Tibial artery (tissue), 4 donors: ENCODE results near the gene SRSF12.

Experiments
- DNase-seq, 2 donors: peaks; one replicate each; pipeline ENCODE4 v3.0.0-alpha.2; 2019
- H3K27ac ChIP-seq, 2 donors: fragments of 200-600 bp; sonication (generic) in 1 of 2; 1 replicate in 1 of 2; 2 replicates in 1 of 2; pipeline ENCODE4 v1.5.1; 2018 to 2019; ENCODE audit warnings: mild to moderate bottlenecking in 1 of 2
- H3K27me3 ChIP-seq, 2 donors: fragments of 200-600 bp; sonication (generic) in 1 of 2; one replicate each; pipeline versions ENCODE4 v1.5.1 to v1.6.0; 2016 to 2019
- H3K36me3 ChIP-seq, 3 donors: fragments of 200-600 bp; sonication (generic) in 2 of 3; one replicate each; pipeline ENCODE4 v1.5.1; 2016 to 2019; ENCODE audit warnings: mild to moderate bottlenecking in 2 of 3
- H3K4me1 ChIP-seq, 4 donors: fragments of 200-600 bp; sonication (generic) in 2 of 4; 1 replicate in 3 of 4; 2 replicates in 1 of 4; pipeline ENCODE4 v1.5.1; 2016 to 2019
- H3K4me3 ChIP-seq, 2 donors: fragments of 200-600 bp; sonication (generic) in 1 of 2; 1 replicate in 1 of 2; 2 replicates in 1 of 2; pipeline ENCODE4 v1.5.1; 2018 to 2019; ENCODE audit warnings: mild to moderate bottlenecking in 2 of 2
- H3K9me3 ChIP-seq, 3 donors: fragments of 200-600 bp; sonication (generic) in 1 of 3; one replicate each; pipeline ENCODE4 v1.5.1; 2016 to 2019
- CTCF ChIP-seq, 2 experiments: fragments of 200-600 bp in 1 of 2; fragments of 450-650 bp in 1 of 2; IDR thresholded peaks; one replicate each; pipeline ENCODE4 v1.5.1; 2017 to 2019; ENCODE audit warnings: antibody characterized with exemption in 2 of 2, mild to moderate bottlenecking in 1 of 2, moderate library complexity in 1 of 2
- intact Hi-C: fragments of 100-400 bp; cut with DNase I; formaldehyde crosslinking; loops from one replicate; pipeline ENCODE4 v1.15.0; 2023; ENCODE audit warnings: low total_unique reads

SRSF12 gene

GRCh38 chr6:89079511-89080234 lies 38.2 kb downstream of the SRSF12 start:
- H3K36me3 ChIP-seq = peaks cover 12 to 22% (median 16%) of the 10 kb centered on the region in 3 donors

GRCh38 chr6:89073840-89074239 lies 44.0 kb downstream of the SRSF12 start:
- Histone ChIP-seq H3K27ac (no peak overlapping the region), H3K4me3 (no peak overlapping the region)
- intact Hi-C loops = no loop called here

More at GRCh38 chr6:89079511-89080234, 38.2 kb downstream of the SRSF12 start:
- Histone ChIP-seq H3K27ac (peak overlapping the region; percentile 99 to 100), H3K4me1 (peaks cover 0 to 24% (median 11%) of the 10 kb centered on the region in 4 donors), H3K27me3 (no peaks in the 10 kb centered on the region), H3K9me3 (no peaks in the 10 kb centered on the region), H3K4me3 (peak overlapping the region; percentile 90 to 99)
- no peak for TF ChIP-seq CTCF (IDR thresholded peaks at IDR 0.05)
- peak; percentile 58 to 72 for DNase-seq
- intact Hi-C loops = loop anchor here (2.0 to 5.0 kb wide), 3 partner anchors 45 to 97 kb away; no protein-coding TSS in a partner anchor

GRCh38 chr6:89073014-89073620 lies 44.8 kb downstream of the SRSF12 start:
- Histone ChIP-seq H3K27ac (no peak overlapping the region), H3K4me3 (no peak overlapping the region)

More at GRCh38 chr6:89073840-89074239, 44.0 kb downstream of the SRSF12 start:
- Histone ChIP-seq H3K9me3 (no peaks in the 10 kb centered on the region), H3K4me1 (peaks cover 0 to 3% (median 2%) of the 10 kb centered on the region in 4 donors), H3K36me3 (no peaks in the 10 kb centered on the region), H3K27me3 (no peaks in the 10 kb centered on the region)
- no peak for DNase-seq
- no peak for TF ChIP-seq CTCF (IDR thresholded peaks at IDR 0.05)

GRCh38 chr6:89071036-89071435 lies 46.8 kb downstream of the SRSF12 start:
- TF ChIP-seq CTCF (IDR thresholded peaks at IDR 0.05) = no peak
- H3K4me1 ChIP-seq = no peaks in the 10 kb centered on the region
- no peaks in the 10 kb centered on the region for H3K27me3 ChIP-seq
- DNase-seq = no peak
- H3K4me3 ChIP-seq = no peak overlapping the region
- H3K27ac ChIP-seq = no peak overlapping the region
- H3K9me3 ChIP-seq = no peaks in the 10 kb centered on the region
- intact Hi-C loops = no loop called here
- no peaks in the 10 kb centered on the region for H3K36me3 ChIP-seq

More at GRCh38 chr6:89073014-89073620, 44.8 kb downstream of the SRSF12 start:
- no peaks in the 10 kb centered on the region for H3K27me3 ChIP-seq
- DNase-seq = no peak
- H3K4me1 ChIP-seq = no peaks in the 10 kb centered on the region
- TF ChIP-seq CTCF (IDR thresholded peaks at IDR 0.05) = no peak
- no peaks in the 10 kb centered on the region for H3K36me3 ChIP-seq
- intact Hi-C loops = no loop called here
- no peaks in the 10 kb centered on the region for H3K9me3 ChIP-seq

- no peaks in the 10 kb centered on the region for H3K4me1 ChIP-seq
- no peak overlapping the region for H3K27ac ChIP-seq
- H3K4me3 ChIP-seq = no peak overlapping the region
- no peaks in the 10 kb centered on the region for H3K27me3 ChIP-seq
- no peaks in the 10 kb centered on the region for H3K36me3 ChIP-seq
- intact Hi-C loops = no loop called here
- TF ChIP-seq CTCF (IDR thresholded peaks at IDR 0.05) = no peak
- DNase-seq = no peak
- H3K9me3 ChIP-seq = no peaks in the 10 kb centered on the region
These were observed 48.2 kb downstream of the SRSF12 start for GRCh38 chr6:89069536-89070163.
